HG03196 (cell line): ENCODE data around the gene GPR107.

Source experiments
- ATAC-seq: cut with Tn5 transposase; IDR thresholded peaks from one replicate; pipeline ENCODE4 v1.9.1; 2021; ENCODE audit not compliant: unreplicated experiment

The GPR107 gene

DNA sequence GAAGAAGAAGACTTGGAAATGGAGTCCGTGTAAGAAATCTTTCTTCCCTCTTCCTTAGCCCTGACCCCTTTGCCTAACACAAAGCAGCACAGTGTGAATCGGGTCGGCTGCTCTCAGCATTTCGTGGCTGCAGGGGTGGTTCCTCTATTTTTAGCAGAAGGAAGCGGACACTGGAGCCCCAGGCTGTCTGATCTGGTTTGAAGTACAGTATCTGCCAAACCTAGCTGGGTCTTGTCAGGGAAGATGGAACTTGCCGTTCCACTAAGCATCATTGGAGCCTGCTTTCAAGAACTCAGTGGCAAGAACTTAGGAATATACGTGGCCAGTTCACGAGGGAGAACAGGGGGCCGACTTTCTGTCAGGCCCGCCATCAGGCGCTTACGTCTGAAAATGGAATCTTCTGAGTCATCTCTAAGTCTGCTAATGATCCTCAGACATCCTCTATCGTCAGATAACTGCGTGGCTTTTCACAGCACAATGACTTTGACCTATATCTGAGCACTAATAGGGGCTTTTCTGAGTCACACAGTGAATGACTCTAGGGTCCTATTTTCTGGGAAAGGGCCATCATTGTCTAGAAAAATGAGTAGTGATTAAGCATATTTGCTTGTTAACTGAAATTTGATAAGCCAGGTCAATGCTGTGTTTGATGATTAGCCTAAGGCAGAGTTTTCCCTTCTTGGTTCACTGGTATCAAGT, 75.2 kb downstream of the GPR107 start:
- peak; percentile 51 for ATAC-seq

DNA sequence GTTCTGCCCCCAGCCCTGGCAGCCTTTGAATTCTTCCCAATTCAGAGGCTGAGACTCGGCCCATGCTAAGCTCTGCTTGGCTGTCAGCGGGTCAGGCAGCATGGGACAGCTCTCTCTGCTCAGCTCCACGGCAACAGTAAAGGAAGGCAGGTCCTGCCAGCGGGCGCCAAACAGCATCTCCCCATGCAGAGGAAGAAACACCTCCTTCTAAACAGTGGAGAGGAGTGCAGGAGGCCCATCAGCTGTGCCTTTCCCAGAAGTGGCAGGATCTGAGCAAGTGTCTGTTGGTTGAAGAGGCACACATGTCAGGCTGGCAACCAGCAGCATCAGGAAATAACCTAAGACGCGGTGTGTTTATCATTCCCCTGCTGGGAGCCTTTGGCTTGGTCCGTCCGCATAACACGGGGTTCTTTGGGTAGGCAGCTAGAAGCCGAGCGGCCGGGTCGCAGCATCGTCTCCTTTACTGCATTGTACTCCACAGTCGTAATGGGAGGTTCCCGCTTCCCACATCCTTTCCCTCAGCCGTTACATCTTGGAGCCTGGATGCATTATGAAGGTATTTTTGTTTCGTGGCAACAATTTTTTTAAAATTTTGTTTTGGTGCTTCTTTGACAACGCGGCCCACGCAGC, 75.8 kb downstream of the GPR107 start:
- no peak for ATAC-seq

DNA sequence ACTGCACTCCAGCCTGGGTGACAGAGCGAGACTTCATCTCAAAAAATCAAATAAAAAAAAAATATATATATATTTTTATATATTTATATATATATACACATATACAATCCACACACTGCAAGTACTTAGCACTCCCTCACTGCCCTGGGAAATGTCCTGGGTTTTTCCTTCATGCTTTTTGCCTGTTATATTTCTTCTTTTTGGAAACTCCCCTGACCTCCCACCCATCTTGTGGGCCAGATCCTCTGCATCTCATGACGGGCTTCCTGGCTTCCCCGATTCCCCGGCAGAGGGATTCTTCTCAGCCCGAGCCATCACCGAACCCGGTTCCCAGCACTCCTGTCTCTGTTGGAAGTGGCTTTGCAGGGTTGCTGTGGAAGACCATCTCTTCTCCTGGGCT, 79.0 kb downstream of the GPR107 start:
- ATAC-seq = no peak

GRCh38 chr9:130137081-130137640, 83.5 kb downstream of the GPR107 start:
- ATAC-seq = no peak

DNA sequence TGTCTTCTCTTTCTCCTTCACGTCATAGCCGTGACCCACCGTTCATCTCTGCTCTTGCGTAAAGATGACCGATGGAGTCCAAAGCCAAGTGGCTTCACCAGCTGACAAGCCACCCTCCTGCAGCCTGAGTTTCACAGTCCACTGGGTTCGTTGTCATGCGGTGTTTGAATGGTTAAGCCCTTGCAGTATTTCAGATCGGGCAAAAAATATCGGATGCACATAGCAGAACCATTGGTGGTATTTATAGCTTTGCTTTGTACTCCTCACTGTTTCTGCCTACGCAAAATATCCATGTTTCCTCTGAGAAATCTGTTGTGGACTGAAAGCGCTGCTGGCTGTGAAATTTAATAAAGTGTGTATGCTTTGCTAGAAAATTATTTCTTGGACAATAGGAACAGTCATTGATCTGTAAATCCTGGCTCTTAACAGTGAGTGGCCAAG, 84.0 kb downstream of the GPR107 start:
- no peak for ATAC-seq

- ATAC-seq = no peak
Measured at GRCh38 chr9:130138171-130138653, 84.5 kb downstream of the GPR107 start.

DNA sequence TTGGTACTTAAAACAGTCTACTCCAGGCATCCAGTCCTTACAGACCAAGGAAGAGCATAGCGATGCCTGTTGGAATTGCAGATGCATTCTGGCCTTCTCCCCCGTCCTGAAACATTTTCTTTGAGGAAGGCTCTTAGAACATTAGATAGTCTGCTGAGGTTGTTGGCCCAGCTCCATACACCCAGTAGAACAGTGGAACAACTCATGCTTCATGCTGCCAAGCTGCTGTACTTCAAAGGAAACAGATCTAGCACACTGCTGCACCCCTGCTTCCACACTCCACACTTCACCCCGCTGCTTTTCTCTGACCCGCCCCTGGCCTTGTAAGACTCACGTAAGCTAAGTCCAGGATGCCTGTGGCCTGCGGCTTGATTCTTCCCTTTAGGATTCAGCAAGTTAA, 85.1 kb downstream of the GPR107 start:
- ATAC-seq = no peak

- no peak for ATAC-seq
Measured at GRCh38 chr9:130139251-130139650, 85.5 kb downstream of the GPR107 start.

GRCh38 chr9:130140706-130141105, 87.0 kb downstream of the GPR107 start:
- ATAC-seq = no peak

DNA sequence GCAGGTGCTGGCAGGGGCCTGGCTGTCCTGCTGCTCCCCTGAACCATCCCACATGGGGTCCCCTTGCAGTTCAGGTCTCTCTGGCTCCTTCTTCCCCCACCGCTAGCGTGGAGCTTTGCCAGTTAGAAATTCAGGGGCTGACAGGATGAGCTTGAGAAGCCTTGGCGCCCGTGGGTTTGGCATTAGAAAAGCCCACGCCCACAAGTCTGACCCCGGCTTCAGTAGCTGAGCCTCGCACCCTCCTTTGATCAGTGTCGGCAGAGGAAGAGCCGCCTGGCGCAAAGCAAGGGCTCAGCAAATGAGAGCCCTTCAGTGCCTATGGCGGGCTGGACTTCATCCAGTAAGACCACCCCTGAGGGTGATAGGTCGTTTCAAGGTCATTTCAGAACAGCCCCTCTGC, 88.3 kb downstream of the GPR107 start:
- no peak for ATAC-seq

DNA sequence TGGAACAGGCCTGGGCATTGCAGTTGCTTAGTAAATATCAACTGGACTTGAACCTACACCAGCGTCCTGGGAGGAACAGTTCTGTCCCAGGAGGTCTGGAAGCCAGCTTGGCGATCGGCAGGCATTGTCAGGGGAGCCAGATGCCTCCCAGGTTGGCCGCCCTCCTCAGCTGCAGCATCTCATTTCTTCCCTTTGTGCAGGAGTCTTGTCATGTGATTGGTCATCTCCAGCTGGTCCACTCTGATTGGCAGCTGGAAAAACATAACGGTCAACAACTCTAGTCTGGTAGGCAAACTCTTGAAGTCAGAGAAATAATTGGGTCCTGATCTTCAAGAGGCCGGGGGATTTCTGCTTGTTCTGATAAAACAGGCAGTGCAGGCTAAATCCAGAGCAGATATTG, 88.9 kb downstream of the GPR107 start:
- no peak for ATAC-seq

DNA sequence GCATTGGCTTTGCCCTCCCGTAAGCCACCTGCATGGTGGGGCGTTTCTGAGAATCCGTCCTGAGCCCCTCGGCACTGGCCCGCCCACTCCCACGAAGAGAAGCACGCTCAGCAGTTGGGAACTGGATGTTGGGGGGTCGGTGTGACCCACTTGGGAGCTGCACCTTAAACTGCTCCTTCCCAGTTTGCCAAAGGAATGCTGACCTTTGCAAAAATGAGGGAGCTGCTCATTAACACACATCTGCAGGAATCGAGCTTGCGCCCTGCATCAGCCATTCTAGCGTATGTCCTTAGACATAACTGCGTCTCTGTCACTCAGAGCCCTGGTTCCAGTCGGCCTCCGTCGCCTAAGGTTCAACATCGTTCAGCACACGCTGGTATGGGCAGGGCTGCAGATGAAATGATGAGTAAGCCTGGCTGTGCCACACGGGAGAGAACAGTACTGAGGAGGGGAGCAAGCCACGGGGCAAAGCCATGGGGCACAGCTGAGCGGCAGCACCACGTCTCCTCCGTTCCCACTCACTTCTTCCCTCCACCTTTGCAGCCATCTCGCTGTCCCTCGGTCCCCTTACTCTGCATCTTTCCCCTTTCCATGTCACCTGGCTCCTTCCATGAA, 89.7 kb downstream of the GPR107 start:
- ATAC-seq = no peak

- no peak for ATAC-seq
Measured at GRCh38 chr9:130143958-130144366, 90.3 kb downstream of the GPR107 start.

DNA sequence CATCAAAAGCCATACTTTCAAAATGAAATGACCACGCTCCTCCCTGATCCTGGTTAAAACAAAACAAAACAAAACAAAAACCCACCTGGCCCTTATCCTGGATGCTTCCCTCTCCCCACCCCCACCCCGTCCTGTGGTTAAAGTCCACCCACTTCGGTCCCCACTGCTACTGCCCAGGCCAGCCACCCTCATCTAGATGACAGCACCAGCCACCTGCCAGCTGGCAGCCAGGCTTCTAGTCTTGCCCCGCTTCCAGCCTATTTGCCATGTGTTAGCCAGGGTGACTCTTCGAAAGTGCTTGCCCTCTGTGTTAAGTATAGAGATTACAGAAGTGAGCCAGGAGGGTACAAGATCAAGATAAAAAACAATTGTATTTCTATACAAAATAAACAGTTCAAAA, 91.0 kb downstream of the GPR107 start:
- ATAC-seq = no peak

- no peak for ATAC-seq
Measured at GRCh38 chr9:130145658-130146057, 92.0 kb downstream of the GPR107 start.

- no peak for ATAC-seq
Measured at GRCh38 chr9:130147198-130147597, 93.5 kb downstream of the GPR107 start.

DNA sequence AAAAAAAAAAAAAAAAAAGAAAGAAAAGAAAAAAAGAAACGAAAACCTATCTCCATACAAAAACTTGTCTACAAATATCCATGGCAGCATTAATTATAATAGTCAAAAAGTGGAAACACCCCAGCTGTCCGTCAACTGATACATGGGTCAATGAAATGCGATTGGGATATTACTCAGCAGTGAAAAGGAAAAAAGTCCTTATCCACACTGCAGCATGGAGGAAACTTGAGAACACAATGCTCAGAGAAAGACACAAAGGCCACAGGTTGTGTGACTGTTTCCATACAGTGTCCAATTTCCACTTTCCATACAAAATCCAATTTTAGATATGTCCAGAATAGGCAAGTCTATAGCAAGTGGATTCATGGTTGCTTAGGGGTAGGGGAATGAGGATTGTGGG, 94.2 kb downstream of the GPR107 start:
- ATAC-seq = no peak

- no peak for ATAC-seq
Measured at GRCh38 chr9:130149031-130149430, 95.3 kb downstream of the GPR107 start.

GRCh38 chr9:130149654-130150286, 96.1 kb downstream of the GPR107 start:
- ATAC-seq = no peak

GRCh38 chr9:130150779-130151382, 97.2 kb downstream of the GPR107 start:
- ATAC-seq = no peak

DNA sequence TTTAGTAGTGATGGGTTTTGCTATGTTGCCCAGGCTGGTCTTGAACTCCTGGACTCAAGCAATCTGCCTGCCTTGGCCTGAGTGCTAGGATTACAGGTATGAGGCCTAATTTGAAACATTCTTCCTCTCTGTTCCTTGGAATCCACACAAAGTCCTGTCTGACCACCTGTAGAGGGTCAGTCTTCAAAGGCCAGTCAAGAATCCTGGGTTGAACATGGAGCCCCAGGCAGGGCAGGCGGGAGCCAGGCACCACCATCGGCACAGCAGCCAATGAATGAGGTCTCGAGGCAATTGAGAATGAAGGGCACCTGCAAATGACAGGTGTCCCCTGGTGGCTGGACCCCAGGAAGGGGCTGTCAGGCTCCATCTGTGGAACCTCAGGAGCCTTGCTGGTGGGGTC, 101.1 kb downstream of the GPR107 start:
- ATAC-seq = no peak
